MCF 10A (cell line): ENCODE results near the gene EXT2. TPM values are rescaled to one million over a fixed set of nuclear protein-coding genes. Genes with fewer than 3 reads are reported as not detected.

ENCODE experiments used
- BruUV-seq: library from RNA; stranded (reverse); fragments of 400-500 nt; replicated peaks from 2 replicates; lab custom pipeline; 2021; lab: Mats Ljungman, UMichigan
- CTCF ChIA-PET: fragments of 300-600 bp; sonication (Branson Sonifier 250); formaldehyde crosslinking; extraction: SDS; loops from one replicate; lab custom pipeline; 2021; ENCODE audit warnings: antibody characterized with exemption, inconsistent platforms; lab: Yijun Ruan, JAX
- POLR2A ChIA-PET: fragments of 300-600, 350-650 bp; sonication (Branson Sonifier 250); formaldehyde crosslinking; extraction: SDS; loops from one replicate; lab custom pipeline; 2020; ENCODE audit warnings: antibody characterized with exemption, inconsistent platforms; lab: Yijun Ruan, JAX
- DNase-seq: peaks from one replicate; pipeline ENCODE4 v3.0.0-alpha.2; 2018; ENCODE audit not compliant: unreplicated experiment
- H3K27ac Mint-ChIP-seq: one replicate; pipeline ENCODE4 v1.8.0; 2022; ENCODE audit warnings: mild to moderate bottlenecking, low read depth, mixed read lengths; ENCODE audit not compliant: unreplicated experiment
- H3K27me3 Mint-ChIP-seq: one replicate; pipeline ENCODE4 v1.8.0; 2022; ENCODE audit warnings: mixed read lengths; ENCODE audit not compliant: insufficient read depth, unreplicated experiment
- H3K36me3 Mint-ChIP-seq: one replicate; pipeline ENCODE4 v1.8.0; 2022; ENCODE audit warnings: mild to moderate bottlenecking, moderate library complexity, mixed read lengths; ENCODE audit not compliant: insufficient read depth, unreplicated experiment
- H3K4me1 Mint-ChIP-seq: one replicate; pipeline ENCODE4 v1.8.0; 2022; ENCODE audit warnings: mixed read lengths; ENCODE audit not compliant: insufficient read depth, unreplicated experiment
- H3K4me3 Mint-ChIP-seq: one replicate; pipeline ENCODE4 v1.8.0; 2022; ENCODE audit warnings: mild to moderate bottlenecking, moderate library complexity, mixed read lengths; ENCODE audit not compliant: unreplicated experiment
- H3K9me3 Mint-ChIP-seq: one replicate; pipeline ENCODE4 v1.8.0; 2022; ENCODE audit warnings: mixed read lengths; ENCODE audit not compliant: unreplicated experiment
- CTCF ChIP-seq: fragments of 200-600 bp; IDR thresholded peaks from one replicate; pipeline ENCODE4 v1.8.0; 2022; ENCODE audit warnings: antibody characterized with exemption, mild to moderate bottlenecking; ENCODE audit not compliant: unreplicated experiment
- intact Hi-C: fragments of 100-400 bp; cut with micrococcal nuclease; formaldehyde crosslinking; loops from 2 replicates; pipeline ENCODE4 v1.14.1; 2022
- total RNA-seq: library from RNA; stranded (reverse); gene quantifications from 2 replicates; pipeline ENCODE4 v1.2.3, GENCODE V29; 2022

Gene EXT2
- total RNA-seq, 1 experiment from 2014 or later: 73.1 TPM

- no peak overlapping the region for H3K27ac Mint-ChIP-seq
- ChIA-PET POLR2A (interaction anchor here (0.6 kb wide), 1 partner anchor 13 kb away, joined by 3 read pairs; no protein-coding TSS in a partner anchor), CTCF (interaction anchor here (0.6 kb wide), 1 partner anchor 11 kb away, joined by 4 read pairs; no protein-coding TSS in a partner anchor)
- no peaks in the 10 kb centered on the region for H3K27me3 Mint-ChIP-seq
- peaks cover 5% of the 10 kb centered on the region for H3K36me3 Mint-ChIP-seq
- no TSS peak for BruUV-seq
- no peak for DNase-seq
- H3K9me3 Mint-ChIP-seq: no peaks in the 10 kb centered on the region
- no peaks in the 10 kb centered on the region for H3K4me1 Mint-ChIP-seq
- TF ChIP-seq CTCF: no peak
- intact Hi-C loops: no loop called here
- H3K4me3 Mint-ChIP-seq: no peak overlapping the region
Measured at GRCh38 chr11:44167046-44167445, 71.6 kb downstream of the EXT2 start.

- no peak for TF ChIP-seq CTCF
- no peaks in the 10 kb centered on the region for H3K4me1 Mint-ChIP-seq
- H3K27me3 Mint-ChIP-seq: no peaks in the 10 kb centered on the region
- peaks cover 5% of the 10 kb centered on the region for H3K36me3 Mint-ChIP-seq
- H3K9me3 Mint-ChIP-seq: no peaks in the 10 kb centered on the region
- ChIA-PET POLR2A (no interaction called here), CTCF (interaction anchor here (0.8 kb wide), 1 partner anchor 61 kb away, joined by 4 read pairs; no protein-coding TSS in a partner anchor)
- no peak overlapping the region for H3K27ac Mint-ChIP-seq
- no peak for DNase-seq
- no peak overlapping the region for H3K4me3 Mint-ChIP-seq
- no TSS peak for BruUV-seq
- intact Hi-C loops: no loop called here
Measured at GRCh38 chr11:44171518-44171917, 76.0 kb downstream of the EXT2 start.

GRCh38 chr11:44172966-44173365 lies 77.5 kb downstream of the EXT2 start:
- Mint-ChIP-seq H3K4me1 (no peaks in the 10 kb centered on the region), H3K27ac (no peak overlapping the region), H3K4me3 (no peak overlapping the region), H3K9me3 (no peaks in the 10 kb centered on the region), H3K27me3 (no peaks in the 10 kb centered on the region), H3K36me3 (peaks cover 5% of the 10 kb centered on the region)
- ChIA-PET CTCF (no interaction called here), POLR2A (no interaction called here)
- intact Hi-C loops: no loop called here
- BruUV-seq: no TSS peak
- no peak for TF ChIP-seq CTCF
- DNase-seq: no peak

- BruUV-seq: no TSS peak
- no peak for TF ChIP-seq CTCF
- H3K36me3 Mint-ChIP-seq: peaks cover 9% of the 10 kb centered on the region
- H3K27me3 Mint-ChIP-seq: no peaks in the 10 kb centered on the region
- H3K4me3 Mint-ChIP-seq: no peak overlapping the region
- no peaks in the 10 kb centered on the region for H3K9me3 Mint-ChIP-seq
- CTCF ChIA-PET: no interaction called here
- intact Hi-C loops: no loop called here
- DNase-seq: no peak
- no peaks in the 10 kb centered on the region for H3K4me1 Mint-ChIP-seq
- H3K27ac Mint-ChIP-seq: no peak overlapping the region
- POLR2A ChIA-PET: no interaction called here
Measured at GRCh38 chr11:44174842-44175241, 79.4 kb downstream of the EXT2 start.
